HG03097 (cell line): ENCODE results near the gene ST6GALNAC3.
"Not testable (repeated sequence)": the region's sequence is repeated elsewhere in the genome, so short reads cannot be mapped to it uniquely, and the experiment has no call there.

Experiments used
- ATAC-seq: cut with Tn5 transposase; IDR thresholded peaks from one replicate; pipeline ENCODE4 v1.9.1; 2021; ENCODE audit not compliant: unreplicated experiment, low FRiP score

ST6GALNAC3 gene

DNA sequence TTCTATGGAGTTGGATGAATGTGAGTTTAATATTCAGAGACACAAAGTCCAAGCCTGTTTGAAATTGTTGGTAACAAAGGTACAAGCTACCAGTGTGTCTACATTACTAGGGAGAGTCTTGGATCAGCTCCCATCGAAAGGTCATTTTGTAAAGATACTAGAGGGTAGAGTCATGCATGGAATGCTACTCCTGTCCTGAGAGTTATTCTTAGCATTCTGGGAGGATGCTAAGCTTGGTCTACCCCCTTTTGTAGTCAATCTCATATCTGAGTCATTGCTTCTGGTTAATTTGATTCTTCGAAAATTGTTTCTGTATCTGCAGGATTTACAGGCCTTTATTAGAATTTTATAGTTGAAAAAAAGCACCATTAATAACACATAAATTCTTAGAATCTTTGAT lies 240.2 kb downstream of the ST6GALNAC3 start:
- ATAC-seq, result no peak

DNA sequence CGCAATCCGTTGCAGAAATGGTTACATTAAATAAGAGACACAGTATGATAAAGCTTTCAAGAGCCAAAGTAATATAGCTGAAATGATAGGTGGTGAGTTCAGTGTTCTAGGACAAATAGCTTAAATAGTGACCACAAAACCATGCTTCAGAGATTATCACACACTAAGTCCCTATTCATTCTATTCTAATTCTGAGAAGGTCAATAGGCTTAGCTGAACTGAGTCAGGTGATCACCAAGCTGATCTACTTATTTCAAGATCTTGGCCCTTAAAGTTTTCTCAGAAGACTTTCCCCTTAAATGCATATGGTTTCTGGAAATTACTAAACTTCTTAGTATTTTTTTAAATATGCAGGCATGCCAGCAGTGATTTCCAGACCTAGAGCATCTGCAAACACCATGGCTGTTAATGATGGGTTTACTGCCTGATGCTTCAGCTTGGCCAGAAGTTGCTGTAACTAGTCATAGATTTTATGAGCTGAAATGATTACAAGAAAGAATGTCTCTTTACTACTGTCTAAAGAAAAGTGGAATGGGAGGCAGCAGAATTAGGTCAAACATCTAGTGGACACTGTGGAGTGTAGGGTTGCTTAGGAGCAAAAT lies 242.9 kb downstream of the ST6GALNAC3 start:
- no peak for ATAC-seq

DNA sequence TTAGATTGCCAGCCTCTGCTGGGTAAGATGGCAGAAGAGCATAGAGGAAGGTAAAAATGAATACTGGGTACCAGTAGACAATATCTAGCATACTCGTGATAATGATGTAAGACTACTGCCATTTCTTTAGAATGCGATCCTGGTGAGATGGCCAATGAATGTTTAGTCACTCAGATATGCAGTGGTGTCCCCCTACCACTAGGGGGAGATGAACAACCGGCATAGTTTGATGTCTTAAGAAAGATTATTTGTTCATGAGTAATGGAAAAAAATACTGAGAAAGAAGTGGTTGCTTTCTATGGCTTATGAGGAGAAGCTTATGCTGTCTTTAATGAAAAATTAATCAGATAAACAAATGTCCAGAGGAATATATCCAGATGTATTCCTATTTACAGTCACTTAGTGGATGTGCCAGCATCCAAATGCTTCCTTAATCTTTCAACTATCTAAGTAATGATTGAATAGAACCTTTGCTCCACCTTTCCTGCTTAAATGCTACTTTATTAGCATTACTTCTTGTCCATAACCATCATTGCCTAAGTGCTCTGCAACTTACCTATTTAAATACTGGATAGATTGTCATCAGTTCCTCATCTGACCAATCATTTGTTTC lies 256.6 kb downstream of the ST6GALNAC3 start:
- peak; percentile 73 for ATAC-seq

GRCh38 chr1:76335882-76336281 lies 261.3 kb downstream of the ST6GALNAC3 start:
- ATAC-seq, result no peak

DNA sequence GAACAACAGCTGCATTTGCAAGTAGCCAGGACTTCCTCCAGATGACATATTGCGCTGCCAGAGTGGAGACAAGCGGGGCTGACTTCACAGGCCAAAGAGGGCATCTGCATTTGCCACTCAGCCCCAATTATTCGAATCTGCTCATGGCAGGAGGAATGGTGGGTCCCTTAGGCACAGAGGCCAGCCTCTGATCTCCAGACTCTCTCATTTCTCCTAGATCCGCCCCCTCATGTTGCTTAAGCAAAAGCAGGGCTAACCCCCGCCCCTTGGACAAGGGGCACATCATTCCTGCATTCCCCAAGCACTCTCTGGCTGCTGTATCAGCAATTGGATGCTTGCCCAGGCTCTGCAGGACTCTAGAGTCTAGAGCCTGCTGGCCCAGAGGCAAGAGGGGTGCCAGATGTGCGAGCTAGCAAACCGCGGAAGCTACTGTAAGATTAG lies 262.4 kb downstream of the ST6GALNAC3 start:
- ATAC-seq, result no peak

GRCh38 chr1:76337542-76338219 lies 263.1 kb downstream of the ST6GALNAC3 start:
- no peak for ATAC-seq

GRCh38 chr1:76340056-76340455 lies 265.5 kb downstream of the ST6GALNAC3 start:
- ATAC-seq, result no peak

DNA sequence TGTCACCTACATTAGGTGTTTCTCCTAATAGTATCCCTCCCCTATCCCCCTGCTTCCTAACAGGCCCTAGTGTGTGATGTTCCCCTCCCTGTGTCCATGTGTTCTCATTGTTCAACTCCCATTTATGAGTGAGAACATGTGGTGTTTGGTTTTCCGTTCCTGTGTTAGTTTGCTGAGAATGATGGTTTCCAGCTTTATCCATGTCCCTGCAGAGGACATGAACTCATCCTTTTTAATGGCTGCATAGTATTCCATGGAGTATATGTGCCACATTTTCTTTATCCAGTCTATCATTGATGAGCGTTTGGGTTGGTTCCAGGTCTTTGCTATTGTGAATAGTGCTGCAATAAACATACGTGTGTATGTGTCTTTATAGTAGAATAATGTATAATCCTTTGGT lies 267.3 kb downstream of the ST6GALNAC3 start:
- not testable (repeated sequence) for ATAC-seq

DNA sequence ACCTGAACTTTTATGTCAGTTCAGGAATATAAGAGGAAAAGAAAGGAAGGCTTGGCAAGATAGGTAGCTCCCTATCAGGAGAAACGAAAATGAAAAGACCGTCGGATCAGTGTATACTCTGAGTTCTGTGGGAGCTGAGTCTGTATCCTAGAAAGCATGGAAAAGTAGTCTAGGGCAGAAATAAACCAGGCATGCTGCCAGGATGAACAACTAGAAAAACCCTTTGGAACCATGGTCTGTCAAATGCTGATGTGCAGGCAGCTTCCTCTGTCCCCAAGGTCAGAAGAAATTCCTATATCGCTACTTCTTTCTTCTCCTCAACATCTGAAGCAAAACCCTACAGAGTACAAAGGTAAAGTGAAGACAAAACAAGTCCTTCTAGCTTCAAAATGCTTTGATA lies 268.8 kb downstream of the ST6GALNAC3 start:
- ATAC-seq, result no peak

- no peak for ATAC-seq
These were observed 277.1 kb downstream of the ST6GALNAC3 start for GRCh38 chr1:76351655-76352054.

DNA sequence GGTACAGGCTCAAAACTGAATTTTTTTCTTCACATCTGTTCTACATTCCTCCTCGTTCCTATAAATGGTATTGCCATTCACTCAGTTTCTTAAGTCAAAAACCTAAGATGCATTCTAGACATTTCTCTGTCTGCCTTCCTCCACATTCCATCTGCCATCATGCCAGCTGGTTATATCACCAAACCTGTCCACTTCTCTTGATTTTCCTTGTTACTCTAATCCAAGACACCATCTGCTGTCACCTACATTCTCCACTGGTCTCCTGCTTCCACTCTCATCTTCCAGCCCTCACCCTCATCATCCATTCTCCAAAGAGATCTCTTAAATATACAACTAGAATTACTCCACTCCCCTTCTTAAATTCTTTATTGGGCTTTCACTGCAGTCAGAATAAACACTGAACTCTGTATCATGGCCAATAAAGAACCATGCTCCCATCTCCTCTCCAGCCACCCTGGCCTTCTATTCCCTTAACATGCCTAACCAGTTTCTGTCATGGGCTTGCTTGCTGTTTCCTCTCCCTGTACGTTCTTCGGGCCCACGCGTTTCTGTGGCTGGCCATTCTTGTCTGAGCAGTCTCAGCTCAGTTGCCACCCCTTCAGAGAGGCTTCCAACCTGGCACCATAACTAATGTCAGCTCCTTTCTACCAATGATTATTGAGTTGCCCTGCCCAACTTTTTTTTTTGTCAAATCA lies 278.3 kb downstream of the ST6GALNAC3 start:
- no peak for ATAC-seq

GRCh38 chr1:76354236-76354635 lies 279.7 kb downstream of the ST6GALNAC3 start:
- no peak for ATAC-seq

DNA sequence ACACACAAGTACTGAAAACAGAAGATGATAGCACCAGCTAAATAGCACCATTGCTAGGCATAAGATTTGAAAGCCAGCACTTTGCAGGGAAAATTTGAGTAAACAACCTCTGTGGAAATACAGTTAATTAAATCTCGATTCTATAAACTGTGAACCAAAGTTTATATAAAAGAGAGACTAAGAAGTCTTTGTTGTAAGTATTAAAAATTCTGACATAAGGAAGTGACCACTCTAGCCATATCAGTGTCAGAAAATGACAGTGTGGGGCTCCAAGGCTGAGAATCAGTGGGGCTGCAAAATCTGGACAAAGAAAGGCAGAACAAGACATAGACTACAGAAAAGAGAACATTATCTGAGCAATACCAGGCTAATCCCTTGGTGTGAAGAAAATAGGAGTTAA lies 292.2 kb downstream of the ST6GALNAC3 start:
- no peak for ATAC-seq

DNA sequence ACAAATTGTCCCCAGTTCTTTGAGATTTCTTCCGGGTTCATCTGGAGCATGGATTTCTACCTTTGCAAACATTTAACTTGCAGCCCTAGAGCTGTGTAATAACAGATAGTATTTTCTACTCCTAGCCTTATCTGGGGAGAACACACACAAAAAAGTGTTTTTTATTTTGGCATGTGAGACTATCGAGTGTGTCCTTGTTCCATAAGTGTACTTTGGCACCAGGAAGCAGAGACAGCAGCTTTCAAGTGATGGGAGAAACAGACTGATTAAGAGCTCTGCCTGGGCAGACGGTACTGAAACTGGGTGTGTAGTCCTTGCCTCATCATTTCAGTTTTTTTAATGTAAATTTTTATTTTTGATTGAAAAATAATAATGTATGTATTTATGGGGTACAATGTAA lies 297.4 kb downstream of the ST6GALNAC3 start:
- no peak for ATAC-seq

- no peak for ATAC-seq
These were observed 299.5 kb downstream of the ST6GALNAC3 start for GRCh38 chr1:76374086-76374485.

- ATAC-seq, result no peak
These were observed 302.7 kb downstream of the ST6GALNAC3 start for GRCh38 chr1:76377247-76377646.

- no peak for ATAC-seq
These were observed 305.0 kb downstream of the ST6GALNAC3 start for GRCh38 chr1:76379506-76379905.

DNA sequence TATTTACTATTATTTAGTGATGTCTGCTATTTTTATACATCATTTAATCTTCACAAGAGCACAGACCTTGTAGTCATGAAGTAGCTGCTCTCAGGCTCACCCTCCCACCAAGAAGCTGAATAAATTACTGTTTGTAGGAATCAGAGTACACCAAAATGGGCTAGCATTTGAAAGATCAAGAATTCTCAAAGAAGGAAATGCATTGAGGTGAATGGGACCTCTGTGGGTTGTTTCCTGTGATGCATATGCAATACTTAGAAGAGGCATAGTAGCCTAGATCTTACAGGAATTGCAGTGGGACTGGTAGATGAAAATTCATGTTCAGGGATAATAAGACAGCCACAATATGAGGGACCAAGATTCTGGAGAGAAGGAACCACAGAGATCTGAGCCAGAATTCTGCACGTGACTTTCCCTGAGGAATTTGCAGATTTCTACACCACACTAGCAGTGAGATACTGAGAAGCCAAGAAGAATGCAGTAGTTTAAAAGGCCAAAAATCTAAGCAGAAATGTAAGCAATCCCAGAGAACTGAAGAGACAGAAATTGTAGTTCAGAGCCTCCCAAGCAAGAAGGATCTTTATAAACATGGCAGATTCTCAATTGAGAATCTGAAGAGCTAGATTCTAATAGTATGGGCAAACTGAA lies 307.0 kb downstream of the ST6GALNAC3 start:
- ATAC-seq, result no peak

- no peak for ATAC-seq
These were observed 313.7 kb downstream of the ST6GALNAC3 start for GRCh38 chr1:76388261-76388660.

GRCh38 chr1:76390456-76390855 lies 315.9 kb downstream of the ST6GALNAC3 start:
- no peak for ATAC-seq

GRCh38 chr1:76395059-76395458 lies 320.5 kb downstream of the ST6GALNAC3 start:
- no peak for ATAC-seq
